RWPE1 (cell line): ENCODE data around the gene FAM217B.

Experiments
- CTCF ChIA-PET: fragments of 350-600 bp; sonication (Branson Sonifier 250); formaldehyde crosslinking; extraction: SDS; loops from one replicate; lab custom pipeline; 2021; lab: Yijun Ruan, JAX
- POLR2A ChIA-PET: fragments of 400-600 bp; formaldehyde crosslinking; extraction: SDS; loops from one replicate; lab custom pipeline; 2020; ENCODE audit warnings: antibody characterized with exemption; ENCODE audit not compliant: low non-redundant PET; lab: Yijun Ruan, JAX
- DNase-seq: peaks from one replicate; pipeline ENCODE4 v3.0.0; 2012; ENCODE audit warnings: low spot score
- H3K27ac ChIP-seq: fragments of 450-650 bp; 2 replicates; pipeline ENCODE4 v1.5.1; 2017
- TF ChIP-seq, protein P1 (sequence below): fragments of 450-650 bp; conservative IDR thresholded peaks from 2 replicates; pipeline ENCODE4 v1.5.1; 2017; ENCODE audit warnings: low read depth, mild to moderate bottlenecking

Gene FAM217B

DNA sequence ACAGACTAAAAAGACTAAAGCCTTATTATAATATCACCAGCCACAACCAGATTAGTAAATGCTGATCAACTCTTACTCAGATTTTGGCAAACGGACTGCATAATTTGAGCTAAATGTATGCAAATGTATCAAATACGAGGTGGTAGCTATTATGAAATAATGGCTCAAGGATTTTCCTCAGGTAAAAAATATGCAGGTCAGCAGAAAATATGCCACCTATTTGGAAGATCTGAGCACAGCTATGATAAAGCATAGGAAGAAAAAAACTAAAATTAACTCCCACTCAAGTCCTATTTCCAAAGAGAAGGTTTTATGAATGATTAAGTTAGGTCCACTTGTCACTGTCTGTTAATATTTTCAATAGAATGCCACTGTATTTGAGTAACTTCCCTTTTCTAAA is 29.1 kb upstream of the FAM217B start:
- POLR2A ChIA-PET: no interaction called here
- no peak overlapping the region for H3K27ac ChIP-seq
- no peak for DNase-seq
- TF ChIP-seq, protein P1, sequence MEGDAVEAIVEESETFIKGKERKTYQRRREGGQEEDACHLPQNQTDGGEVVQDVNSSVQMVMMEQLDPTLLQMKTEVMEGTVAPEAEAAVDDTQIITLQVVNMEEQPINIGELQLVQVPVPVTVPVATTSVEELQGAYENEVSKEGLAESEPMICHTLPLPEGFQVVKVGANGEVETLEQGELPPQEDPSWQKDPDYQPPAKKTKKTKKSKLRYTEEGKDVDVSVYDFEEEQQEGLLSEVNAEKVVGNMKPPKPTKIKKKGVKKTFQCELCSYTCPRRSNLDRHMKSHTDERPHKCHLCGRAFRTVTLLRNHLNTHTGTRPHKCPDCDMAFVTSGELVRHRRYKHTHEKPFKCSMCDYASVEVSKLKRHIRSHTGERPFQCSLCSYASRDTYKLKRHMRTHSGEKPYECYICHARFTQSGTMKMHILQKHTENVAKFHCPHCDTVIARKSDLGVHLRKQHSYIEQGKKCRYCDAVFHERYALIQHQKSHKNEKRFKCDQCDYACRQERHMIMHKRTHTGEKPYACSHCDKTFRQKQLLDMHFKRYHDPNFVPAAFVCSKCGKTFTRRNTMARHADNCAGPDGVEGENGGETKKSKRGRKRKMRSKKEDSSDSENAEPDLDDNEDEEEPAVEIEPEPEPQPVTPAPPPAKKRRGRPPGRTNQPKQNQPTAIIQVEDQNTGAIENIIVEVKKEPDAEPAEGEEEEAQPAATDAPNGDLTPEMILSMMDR: no peak
- CTCF ChIA-PET: interaction anchor here (0.7 to 1.7 kb wide), 5 partner anchors 10 to 175 kb away, joined by 3 to 7 read pairs (median 3); partner anchors contain the start of gene SYCP2

DNA sequence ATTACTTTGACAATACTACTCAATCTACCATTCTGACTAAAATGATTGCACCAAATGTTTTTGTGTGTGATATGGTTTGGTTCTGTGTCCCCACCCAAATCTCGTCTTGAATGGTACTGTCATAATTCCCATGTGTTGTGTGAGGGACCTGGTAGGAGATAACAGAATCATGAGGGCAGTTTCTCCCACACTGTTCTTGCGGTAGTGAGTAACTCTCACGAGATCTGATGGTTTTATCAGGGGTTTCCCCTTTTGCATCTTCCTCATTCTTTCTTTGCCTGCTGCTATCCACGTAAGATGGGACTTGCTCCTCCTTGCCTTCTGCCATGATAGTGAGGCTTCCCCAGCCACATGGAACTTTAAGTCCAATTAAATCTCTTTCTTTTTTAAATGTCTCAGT is 27.6 kb upstream of the FAM217B start:
- ChIA-PET POLR2A (no interaction called here), CTCF (interaction anchor here (0.5 to 0.9 kb wide), 3 partner anchors 15 to 912 kb away, joined by 3 to 5 read pairs (median 4); no protein-coding TSS in a partner anchor)
- H3K27ac ChIP-seq: no peak overlapping the region
- TF ChIP-seq, protein P1: no peak
- DNase-seq: no peak

GRCh38 chr20:59920944-59921343 is 19.2 kb upstream of the FAM217B start:
- ChIA-PET POLR2A (no interaction called here), CTCF (no interaction called here)
- no peak overlapping the region for H3K27ac ChIP-seq
- DNase-seq: no peak
- TF ChIP-seq, protein P1: no peak

DNA sequence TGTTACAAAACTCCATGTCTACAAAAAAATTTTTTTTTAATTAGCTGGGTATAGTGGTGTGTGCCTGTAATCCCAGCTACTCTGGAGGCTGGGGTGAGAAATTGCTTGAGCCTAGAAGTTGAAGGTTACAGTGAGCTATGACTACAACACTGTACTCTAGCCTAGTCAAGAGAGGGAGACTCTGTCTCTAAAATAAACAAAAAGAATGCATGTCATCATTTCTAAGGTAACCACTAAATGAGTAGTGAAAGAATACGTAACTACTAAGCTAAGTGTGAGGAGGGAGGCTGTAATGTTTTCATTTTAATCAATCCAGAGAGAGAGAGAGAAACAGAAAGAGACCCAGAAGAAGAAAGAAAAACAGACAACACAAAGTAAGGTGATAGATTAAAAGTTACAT is 16.7 kb upstream of the FAM217B start:
- TF ChIP-seq, protein P1: no peak
- no peak overlapping the region for H3K27ac ChIP-seq
- no peak for DNase-seq
- ChIA-PET CTCF (interaction anchor here (0.7 to 0.9 kb wide), 2 partner anchors 10 to 12 kb away, joined by 3 to 5 read pairs; partner anchors contain the start of gene SYCP2), POLR2A (no interaction called here)

DNA sequence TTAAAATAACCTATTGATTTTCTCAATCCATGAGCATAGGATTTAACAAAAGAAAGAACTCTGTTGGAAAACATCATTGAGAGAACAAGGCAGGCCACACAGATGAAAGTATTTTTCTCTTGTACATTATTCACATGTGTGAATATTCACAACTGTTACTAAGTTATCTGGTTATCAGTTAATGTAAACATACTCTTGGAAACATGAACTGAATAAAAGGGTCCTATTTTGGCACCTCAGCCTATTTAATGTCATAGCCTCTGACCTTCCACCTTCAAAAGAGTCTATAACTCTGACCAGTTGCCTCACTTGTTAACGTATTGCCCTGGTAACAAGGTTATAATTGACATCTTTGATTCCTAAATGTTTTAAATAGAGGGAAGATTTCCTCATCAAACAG is 14.8 kb upstream of the FAM217B start:
- TF ChIP-seq, protein P1: no peak
- DNase-seq: no peak
- no peak overlapping the region for H3K27ac ChIP-seq
- ChIA-PET POLR2A (no interaction called here), CTCF (interaction anchor here (0.6 kb wide), 1 partner anchor 77 kb away, joined by 3 read pairs; no protein-coding TSS in a partner anchor)

GRCh38 chr20:59925899-59926298 is 14.3 kb upstream of the FAM217B start:
- DNase-seq: peak; percentile 36
- CTCF ChIA-PET: interaction anchor here (0.6 kb wide), 1 partner anchor 78 kb away, joined by 3 read pairs; no protein-coding TSS in a partner anchor
- TF ChIP-seq, protein P1: no peak
- POLR2A ChIA-PET: no interaction called here
- H3K27ac ChIP-seq: no peak overlapping the region
